Ectodermal cell (in vitro differentiated cells): ENCODE measurements around the gene CPNE7.
A peak's percentile ranks its signal among the peaks of the same experiment; 100 is the strongest.

Experiments
- H3K27ac ChIP-seq: 2 replicates; pipeline ENCODE4 v1.7.0; 2013; ENCODE audit warnings: mild to moderate bottlenecking, low read depth, low read length; ENCODE audit not compliant: insufficient read depth, poor library complexity, severe bottlenecking
- H3K27me3 ChIP-seq: 2 replicates; pipeline ENCODE4 v1.7.0; 2013; ENCODE audit warnings: mild to moderate bottlenecking, low read length; ENCODE audit not compliant: insufficient read depth, control insufficient read depth, poor library complexity, severe bottlenecking
- H3K36me3 ChIP-seq: one replicate; pipeline ENCODE4 v1.7.0; 2013; ENCODE audit warnings: low read length; ENCODE audit not compliant: control insufficient read depth, insufficient read depth
- H3K4me1 ChIP-seq: one replicate; pipeline ENCODE4 v1.7.0; 2013; ENCODE audit warnings: low read length; ENCODE audit not compliant: control insufficient read depth, insufficient read depth
- H3K4me3 ChIP-seq: 2 replicates; pipeline ENCODE4 v1.7.0; 2013; ENCODE audit warnings: low read depth, low read length, control low read depth; ENCODE audit not compliant: insufficient read depth
- H3K9me3 ChIP-seq: 2 replicates; pipeline ENCODE4 v1.7.0; 2013; ENCODE audit warnings: mild to moderate bottlenecking, low read length, moderate library complexity; ENCODE audit not compliant: control insufficient read depth
- WGBS, 2 experiments: methylation state at CpG; one replicate each; pipeline ENCODE4 v1.1.7; 2013; ENCODE audit warnings: missing lambda C conversion rate in 2 of 2; 5-methylcytosine and 5-hydroxymethylcytosine counted together

The CPNE7 gene

GRCh38 chr16:89573826-89574680 lies 1.5 kb upstream of the CPNE7 start:
- H3K27me3 ChIP-seq: peaks cover 43% of the 10 kb centered on the region
- no peaks in the 10 kb centered on the region for H3K36me3 ChIP-seq
- H3K9me3 ChIP-seq: no peaks in the 10 kb centered on the region
- no peak overlapping the region for H3K4me3 ChIP-seq
- no peak overlapping the region for H3K27ac ChIP-seq
- 75% methylated on average over 31 of the region's 31 CpGs for WGBS, 2 experiments
- H3K4me1 ChIP-seq: no peaks in the 10 kb centered on the region

- Histone ChIP-seq H3K27me3 (peaks cover 43% of the 10 kb centered on the region), H3K9me3 (no peaks in the 10 kb centered on the region), H3K27ac (no peak overlapping the region), H3K4me3 (peak overlapping the region; percentile 29), H3K4me1 (no peaks in the 10 kb centered on the region), H3K36me3 (no peaks in the 10 kb centered on the region)
- 2 to 3% methylated on average over 55 of the region's 55 CpGs for WGBS, 2 experiments
Measured at GRCh38 chr16:89574681-89575246, 794 bp upstream of the CPNE7 start.

- no peak overlapping the region for H3K27ac ChIP-seq
- peak overlapping the region; percentile 33 for H3K4me3 ChIP-seq
- no peaks in the 10 kb centered on the region for H3K4me1 ChIP-seq
- H3K36me3 ChIP-seq: no peaks in the 10 kb centered on the region
- H3K27me3 ChIP-seq: peaks cover 43% of the 10 kb centered on the region
- H3K9me3 ChIP-seq: no peaks in the 10 kb centered on the region
- WGBS, 2 experiments: 27 to 29% methylated on average over 89 of the region's 89 CpGs
Measured at GRCh38 chr16:89576153-89577054, 846 bp downstream of the CPNE7 start.

GRCh38 chr16:89577055-89577759 lies 1.6 kb downstream of the CPNE7 start:
- 90 to 91% methylated on average over 25 of the region's 25 CpGs for WGBS, 2 experiments
- Histone ChIP-seq H3K9me3 (no peaks in the 10 kb centered on the region), H3K27ac (no peak overlapping the region), H3K27me3 (peaks cover 43% of the 10 kb centered on the region), H3K36me3 (no peaks in the 10 kb centered on the region), H3K4me1 (no peaks in the 10 kb centered on the region), H3K4me3 (no peak overlapping the region)

- WGBS, 2 experiments: 89 to 90% methylated on average over 15 of the region's 15 CpGs
- no peak overlapping the region for H3K27ac ChIP-seq
Measured at GRCh38 chr16:89579351-89579750, 3.8 kb downstream of the CPNE7 start.

GRCh38 chr16:89581045-89581695 lies 5.6 kb downstream of the CPNE7 start:
- 84 to 86% methylated on average over 33 of the region's 33 CpGs for WGBS, 2 experiments
- Histone ChIP-seq H3K27me3 (peaks cover 19% of the 10 kb centered on the region), H3K27ac (no peak overlapping the region)

More at GRCh38 chr16:89579351-89579750, 3.8 kb downstream of the CPNE7 start:
- Histone ChIP-seq H3K36me3 (no peaks in the 10 kb centered on the region), H3K27me3 (peaks cover 37% of the 10 kb centered on the region), H3K4me1 (no peaks in the 10 kb centered on the region), H3K9me3 (no peaks in the 10 kb centered on the region), H3K4me3 (no peak overlapping the region)

GRCh38 chr16:89581861-89582563 lies 6.5 kb downstream of the CPNE7 start:
- 84% methylated on average over 15 of the region's 15 CpGs for WGBS, 2 experiments
- H3K4me1 ChIP-seq: no peaks in the 10 kb centered on the region
- H3K27ac ChIP-seq: no peak overlapping the region
- no peaks in the 10 kb centered on the region for H3K36me3 ChIP-seq
- H3K27me3 ChIP-seq: peaks cover 10% of the 10 kb centered on the region
- no peak overlapping the region for H3K4me3 ChIP-seq
- no peaks in the 10 kb centered on the region for H3K9me3 ChIP-seq

More at GRCh38 chr16:89581045-89581695, 5.6 kb downstream of the CPNE7 start:
- Histone ChIP-seq H3K4me1 (no peaks in the 10 kb centered on the region), H3K36me3 (no peaks in the 10 kb centered on the region), H3K9me3 (no peaks in the 10 kb centered on the region), H3K4me3 (no peak overlapping the region)

- no peaks in the 10 kb centered on the region for H3K36me3 ChIP-seq
- H3K9me3 ChIP-seq: no peaks in the 10 kb centered on the region
- 91 to 92% methylated on average over 19 of the region's 19 CpGs for WGBS, 2 experiments
- H3K4me1 ChIP-seq: no peaks in the 10 kb centered on the region
- no peak overlapping the region for H3K4me3 ChIP-seq
- peaks cover 3% of the 10 kb centered on the region for H3K27me3 ChIP-seq
- H3K27ac ChIP-seq: no peak overlapping the region
Measured at GRCh38 chr16:89582614-89583196, 7.1 kb downstream of the CPNE7 start.
